B cell (primary cell): Measurements from ENCODE around the gene BAHCC1. TPM values are rescaled to one million over a fixed set of nuclear protein-coding genes. Genes with fewer than 3 reads are reported as not detected.

Experiments used
- ATAC-seq: fragments of 200-7000 bp; cut with Tn5 transposase; one replicate; pipeline ENCODE4 v1.10.0; 2021; ENCODE audit warnings: low read depth, mild to moderate bottlenecking, moderate number of reproducible peaks, moderate library complexity
- CTCF ChIA-PET: fragments of 350-600 bp; sonication (Branson Sonifier 250); formaldehyde crosslinking; loops from one replicate; lab custom pipeline; 2021; ENCODE audit warnings: antibody characterized with exemption, inconsistent platforms; lab: Charles Lee
- POLR2A ChIA-PET: fragments of 350-600 bp; sonication (Branson Sonifier 250); formaldehyde crosslinking; loops from one replicate; lab custom pipeline; 2021; ENCODE audit warnings: antibody characterized with exemption; lab: Charles Lee
- DNase-seq: peaks from one replicate; pipeline ENCODE4 v3.0.0; 2013
- H2AFZ ChIP-seq: 2 replicates; pipeline ENCODE4 v1.6.1; 2012; ENCODE audit warnings: mild to moderate bottlenecking, low read depth, low read length; ENCODE audit not compliant: insufficient read depth, poor library complexity, severe bottlenecking
- H3K27ac ChIP-seq, 2 donors: 1 replicate in 1 of 2; 2 replicates in 1 of 2; pipeline ENCODE4 v1.5.1; 2012 to 2013; ENCODE audit warnings: low read length in 2 of 2, mild to moderate bottlenecking in 2 of 2, moderate library complexity in 1 of 2
- H3K27me3 ChIP-seq, 4 experiments: fragments of 200-600 bp in 1 of 4; sonication (generic) in 1 of 4; replicated peaks in 1 of 4; 1 replicate in 2 of 4; 2 replicates in 2 of 4; pipeline versions ENCODE4 v1.6.1 to v1.7.0; 2013 to 2016; ENCODE audit warnings: low read length in 3 of 4, mild to moderate bottlenecking in 2 of 4, mixed read lengths in 1 of 4, moderate library complexity in 1 of 4; ENCODE audit not compliant: insufficient read depth in 4 of 4, control insufficient read depth in 3 of 4; ENCODE audit errors: control extremely low read depth in 1 of 4
- H3K36me3 ChIP-seq, 2 experiments: replicated peaks in 1 of 2; 1 replicate in 1 of 2; 2 replicates in 1 of 2; pipeline versions ENCODE4 v1.6.1 to v1.7.1; 2013; ENCODE audit warnings: low read length in 1 of 2; ENCODE audit not compliant: insufficient read depth in 2 of 2, control insufficient read depth in 1 of 2; ENCODE audit errors: control extremely low read depth in 1 of 2, extremely low read depth in 1 of 2
- H3K4me1 ChIP-seq, 2 donors: fragments of 200-600 bp in 1 of 2; sonication (generic) in 1 of 2; 1 replicate in 1 of 2; 2 replicates in 1 of 2; pipeline versions ENCODE4 v1.5.1 to v1.6.1; 2013 to 2017; ENCODE audit warnings: low read length in 2 of 2; ENCODE audit not compliant: control insufficient read depth in 2 of 2, insufficient read depth in 2 of 2
- H3K4me2 ChIP-seq: replicated peaks from 2 replicates; pipeline ENCODE3; 2012; ENCODE audit warnings: mild to moderate bottlenecking, low read depth, low read length; ENCODE audit not compliant: poor library complexity, severe bottlenecking
- H3K4me3 ChIP-seq, 5 experiments: fragments of 200-600 bp in 1 of 5; sonication (generic) in 1 of 5; 1 replicate in 3 of 5; 2 replicates in 2 of 5; pipeline versions ENCODE4 v1.5.1 to v1.7.0; 2011 to 2016; ENCODE audit warnings: low read length in 4 of 5, mild to moderate bottlenecking in 4 of 5, low read depth in 2 of 5, control low read depth in 1 of 5, moderate library complexity in 1 of 5; ENCODE audit not compliant: insufficient read depth in 1 of 5; ENCODE audit errors: control extremely low read depth in 1 of 5, extremely low read depth in 1 of 5
- H3K79me2 ChIP-seq: fragments of 200-600 bp; sonication (generic); one replicate; pipeline ENCODE4 v1.6.0; 2016; ENCODE audit warnings: low read length; ENCODE audit not compliant: control insufficient read depth, insufficient read depth
- H3K9ac ChIP-seq: fragments of 200-600 bp; sonication (generic); 2 replicates; pipeline ENCODE4 v1.6.1; 2017; ENCODE audit warnings: mild to moderate bottlenecking, low read length, moderate library complexity
- H3K9me3 ChIP-seq, 3 donors: one replicate each; pipeline versions ENCODE4 v1.6.1 to v1.7.1; 2013; ENCODE audit warnings: low read length in 2 of 3; ENCODE audit not compliant: control insufficient read depth in 2 of 3, insufficient read depth in 1 of 3; ENCODE audit errors: control extremely low read depth in 1 of 3
- H4K20me1 ChIP-seq: 2 replicates; pipeline ENCODE4 v1.6.0; 2012; ENCODE audit warnings: mild to moderate bottlenecking, low read length; ENCODE audit not compliant: insufficient read depth, control insufficient read depth, poor library complexity, severe bottlenecking
- H3K27ac Mint-ChIP-seq: one replicate; pipeline ENCODE4 v1.8.0; 2021; ENCODE audit warnings: mixed read lengths
- H3K27me3 Mint-ChIP-seq: one replicate; pipeline ENCODE4 v1.8.0; 2021; ENCODE audit warnings: mixed read lengths
- H3K4me1 Mint-ChIP-seq: one replicate; pipeline ENCODE4 v1.8.0; 2021; ENCODE audit warnings: mixed read lengths
- H3K4me3 Mint-ChIP-seq: one replicate; pipeline ENCODE4 v1.8.0; 2021; ENCODE audit warnings: mixed read lengths
- H3K9me3 Mint-ChIP-seq: one replicate; pipeline ENCODE4 v1.8.0; 2022; ENCODE audit warnings: mixed read lengths; ENCODE audit not compliant: insufficient read depth
- CTCF ChIP-seq: fragments of 200-600 bp; IDR thresholded peaks from one replicate; pipeline ENCODE4 v1.8.0; 2022; ENCODE audit warnings: antibody characterized with exemption, mild to moderate bottlenecking
- EZH2 ChIP-seq: IDR thresholded peaks from 2 replicates; pipeline ENCODE4 v1.6.1; 2012; ENCODE audit warnings: borderline replicate concordance, low read depth, mild to moderate bottlenecking, moderate library complexity, low read length; ENCODE audit not compliant: insufficient read depth, poor library complexity, severe bottlenecking
- WGBS: methylation state at CpG from one replicate; pipeline ENCODE4 v1.1.5; 2013; ENCODE audit warnings: missing lambda C conversion rate; ENCODE audit not compliant: insufficient coverage; 5-methylcytosine and 5-hydroxymethylcytosine counted together
- intact Hi-C: fragments of 100-400 bp; cut with micrococcal nuclease; formaldehyde crosslinking; loops from one replicate; pipeline ENCODE4 v1.10.0; 2022
- polyA plus RNA-seq: library from polyadenylated mRNA; depleted of rRNA; stranded (reverse); fragments of >200 nt; gene quantifications from 2 replicates; pipeline ENCODE4 v1.2.3, GENCODE V29; 2012
- total RNA-seq, 2 donors: library from RNA; stranded (reverse); fragments of 120-200 nt in 1 of 2; gene quantifications; 1 replicate in 1 of 2; 2 replicates in 1 of 2; pipeline versions ENCODE4 v1.2.3 to v1.2.4, GENCODE V29; 2013 to 2022

Gene BAHCC1
- total and polyA plus RNA-seq, 2 donors (not counting 1 experiment from before 2014, with no cell fraction given): 0.12 to 0.48 TPM

GRCh38 chr17:81458628-81459027 lies 63.4 kb downstream of the BAHCC1 start:
- H3K27ac ChIP-seq: no peak overlapping the region
- 95% methylated on average over 22 of the region's 22 CpGs for WGBS

GRCh38 chr17:81459224-81459623 lies 64.0 kb downstream of the BAHCC1 start:
- no peak overlapping the region for H3K9ac ChIP-seq
- TF ChIP-seq EZH2 (no peak), CTCF (no peak)
- Mint-ChIP-seq H3K27ac (no peak overlapping the region), H3K27me3 (no peaks in the 10 kb centered on the region), H3K9me3 (no peaks in the 10 kb centered on the region), H3K4me3 (no peak overlapping the region), H3K4me1 (peaks cover 10% of the 10 kb centered on the region)
- intact Hi-C loops: no loop called here
- H3K4me1 ChIP-seq: peaks cover 18% of the 10 kb centered on the region in 2 donors
- 95% methylated on average over 23 of the region's 27 CpGs for WGBS
- no peaks in the 10 kb centered on the region for H4K20me1 ChIP-seq
- ATAC-seq: no peak
- H3K4me3 ChIP-seq: no peak overlapping the region
- no peak for DNase-seq
- CTCF ChIA-PET: no interaction called here
- no peak overlapping the region for H2AFZ ChIP-seq
- H3K4me2 ChIP-seq: no peak overlapping the region
- H3K9me3 ChIP-seq: peaks cover 0 to 4% (median 0%) of the 10 kb centered on the region in 3 donors
- H3K27me3 ChIP-seq: peaks cover 0 to 15% (median 4%) of the 10 kb centered on the region in 4 experiments
- no peak overlapping the region for H3K27ac ChIP-seq
- POLR2A ChIA-PET: no interaction called here
- no peaks in the 10 kb centered on the region for H3K36me3 ChIP-seq
- no peaks in the 10 kb centered on the region for H3K79me2 ChIP-seq

More at GRCh38 chr17:81458628-81459027, 63.4 kb downstream of the BAHCC1 start:
- intact Hi-C loops: no loop called here
- no peak for TF ChIP-seq EZH2
- no peak for TF ChIP-seq CTCF
- H3K9ac ChIP-seq: no peak overlapping the region
- peaks cover 0 to 15% (median 7%) of the 10 kb centered on the region in 4 experiments for H3K27me3 ChIP-seq
- no peaks in the 10 kb centered on the region for H3K36me3 ChIP-seq
- peaks cover 16% of the 10 kb centered on the region for H3K4me1 Mint-ChIP-seq
- no peak overlapping the region for H3K4me2 ChIP-seq
- H2AFZ ChIP-seq: no peak overlapping the region
- H3K4me3 Mint-ChIP-seq: no peak overlapping the region
- CTCF ChIA-PET: no interaction called here
- H3K79me2 ChIP-seq: no peaks in the 10 kb centered on the region
- no peak overlapping the region for H3K4me3 ChIP-seq
- no peaks in the 10 kb centered on the region for H4K20me1 ChIP-seq
- H3K4me1 ChIP-seq: peaks cover 23 to 24% of the 10 kb centered on the region in 2 donors
- DNase-seq (no peak), ATAC-seq (no peak)
- H3K27ac Mint-ChIP-seq: no peak overlapping the region
- H3K27me3 Mint-ChIP-seq: no peaks in the 10 kb centered on the region
- H3K9me3 ChIP-seq: peaks cover 0 to 4% (median 0%) of the 10 kb centered on the region in 3 donors
- no peaks in the 10 kb centered on the region for H3K9me3 Mint-ChIP-seq
- POLR2A ChIA-PET: no interaction called here
